Liver (tissue), 9 donors: ENCODE data around the gene C2CD5. TPM values are rescaled to one million over a fixed set of nuclear protein-coding genes. Genes with fewer than 3 reads are reported as not detected.

Experiments
- DNase-seq: peaks from one replicate; pipeline ENCODE4 v3.0.0-alpha.2; 2017; ENCODE audit warnings: low spot score
- H3K27ac ChIP-seq, 2 donors: one replicate each; pipeline ENCODE4 v1.7.0; 2013; ENCODE audit warnings: inconsistent platforms in 2 of 2, low read length in 2 of 2, control low read depth in 1 of 2, low read depth in 1 of 2, mild to moderate bottlenecking in 1 of 2
- H3K27me3 ChIP-seq, 4 donors: one replicate each; pipeline versions ENCODE4 v1.6.1 to v1.7.0; 2013; ENCODE audit warnings: low read length in 3 of 4, inconsistent platforms in 1 of 4, mild to moderate bottlenecking in 1 of 4, moderate library complexity in 1 of 4; ENCODE audit not compliant: control insufficient read depth in 4 of 4, insufficient read depth in 4 of 4
- H3K36me3 ChIP-seq, 4 donors: one replicate each; pipeline versions ENCODE4 v1.6.1 to v1.7.0; 2013; ENCODE audit warnings: low read length in 3 of 4, mild to moderate bottlenecking in 3 of 4, low read depth in 1 of 4, moderate library complexity in 1 of 4; ENCODE audit not compliant: control insufficient read depth in 4 of 4, insufficient read depth in 3 of 4
- H3K4me1 ChIP-seq, 4 donors: one replicate each; pipeline versions ENCODE4 v1.6.1 to v1.7.0; 2013; ENCODE audit warnings: low read length in 3 of 4, mild to moderate bottlenecking in 3 of 4, moderate library complexity in 1 of 4; ENCODE audit not compliant: control insufficient read depth in 4 of 4, insufficient read depth in 4 of 4
- H3K4me3 ChIP-seq, 3 donors: one replicate each; pipeline versions ENCODE4 v1.6.1 to v1.7.0; 2013; ENCODE audit warnings: low read length in 3 of 3, control low read depth in 1 of 3, low read depth in 1 of 3, mild to moderate bottlenecking in 1 of 3
- H3K9ac ChIP-seq, 2 donors: one replicate each; pipeline ENCODE4 v1.7.0; 2013; ENCODE audit warnings: low read length in 2 of 2, mild to moderate bottlenecking in 2 of 2, moderate library complexity in 2 of 2, control low read depth in 1 of 2, low read depth in 1 of 2
- H3K9me3 ChIP-seq, 4 donors: one replicate each; pipeline versions ENCODE4 v1.6.1 to v1.7.0; 2013; ENCODE audit warnings: low read length in 3 of 4; ENCODE audit not compliant: control insufficient read depth in 4 of 4
- FOXA1 ChIP-seq: IDR thresholded peaks from 2 replicates; pipeline ENCODE4 v1.6.1; 2016; ENCODE audit warnings: antibody characterized with exemption
- FOXA2 ChIP-seq: IDR thresholded peaks from 2 replicates; pipeline ENCODE4 v1.6.1; 2016; ENCODE audit warnings: antibody characterized with exemption
- HNF4A ChIP-seq, 2 donors: conservative IDR thresholded peaks; 2 replicates each; pipeline ENCODE4 v1.6.1; 2016; ENCODE audit warnings: antibody characterized with exemption in 2 of 2, mild to moderate bottlenecking in 2 of 2
- HNF4G ChIP-seq: IDR thresholded peaks from 2 replicates; pipeline ENCODE4 v1.6.1; 2016; ENCODE audit warnings: antibody characterized with exemption
- RAD21 ChIP-seq, 2 donors: IDR thresholded peaks; 2 replicates each; pipeline ENCODE4 v1.6.1; 2016; ENCODE audit warnings: antibody characterized with exemption in 2 of 2, mild to moderate bottlenecking in 2 of 2
- RXRA ChIP-seq, 2 donors: IDR thresholded peaks; 2 replicates each; pipeline ENCODE4 v1.6.1; 2017 to 2018; ENCODE audit warnings: antibody characterized with exemption in 2 of 2, mild to moderate bottlenecking in 1 of 2
- TAF1 ChIP-seq: conservative IDR thresholded peaks from 2 replicates; pipeline ENCODE4 v1.6.1; 2016; ENCODE audit warnings: antibody characterized with exemption, mild to moderate bottlenecking
- WGBS: extraction: QIAGEN DNeasy Blood & Tissue Kit; methylation state at CpG from one replicate; pipeline ENCODE4 v1.1.7; 2013; 5-methylcytosine and 5-hydroxymethylcytosine counted together
- polyA plus RNA-seq, 2 donors: library from polyadenylated mRNA; stranded (reverse) in 1 of 2; unstranded in 1 of 2; fragments of 200-250 nt in 1 of 2; fragments of >200 nt in 1 of 2; fragmentation: Nextera tagmentation in 1 of 2; extraction: Ambion mirVana in 1 of 2; gene quantifications; one replicate each; pipeline versions ENCODE4 v1.2.1 to v1.2.3, GENCODE V29; 2013 to 2015
- total RNA-seq, 2 donors: library from RNA; depleted of rRNA; stranded (reverse); fragments of >200 nt; gene quantifications; one replicate each; pipeline ENCODE4 v1.2.3, GENCODE V29; 2014
- TF ChIP-seq, protein P1 (sequence below): IDR thresholded peaks from 2 replicates; pipeline ENCODE4 v1.6.1; 2016; ENCODE audit warnings: antibody characterized with exemption
- TF ChIP-seq, protein P2 (sequence below): IDR thresholded peaks from 2 replicates; pipeline ENCODE4 v1.6.1; 2016; ENCODE audit warnings: antibody characterized with exemption
- TF ChIP-seq, protein P3 (sequence below): fragments of 150-350 bp; IDR thresholded peaks from 2 replicates; pipeline ENCODE4 v1.5.1; 2017; ENCODE audit warnings: improper control_type of control experiment, low read depth, low read length; ENCODE audit not compliant: missing input control
- TF ChIP-seq, protein P4 (sequence below): IDR thresholded peaks from 2 replicates; pipeline ENCODE4 v1.6.1; 2016; ENCODE audit warnings: antibody characterized with exemption, mild to moderate bottlenecking
- TF ChIP-seq, protein P5 (sequence below): IDR thresholded peaks from 2 replicates; pipeline ENCODE4 v1.6.1; 2016; ENCODE audit warnings: antibody characterized with exemption
- donor health status: healthy.
- donor health status: healthy.
- donor health status: healthy.
- donor health status: healthy.
- donor health status: healthy.

C2CD5 gene
- total and polyA plus RNA-seq, 4 donors = 5.8 to 25.0 (median 13.2) TPM

DNA sequence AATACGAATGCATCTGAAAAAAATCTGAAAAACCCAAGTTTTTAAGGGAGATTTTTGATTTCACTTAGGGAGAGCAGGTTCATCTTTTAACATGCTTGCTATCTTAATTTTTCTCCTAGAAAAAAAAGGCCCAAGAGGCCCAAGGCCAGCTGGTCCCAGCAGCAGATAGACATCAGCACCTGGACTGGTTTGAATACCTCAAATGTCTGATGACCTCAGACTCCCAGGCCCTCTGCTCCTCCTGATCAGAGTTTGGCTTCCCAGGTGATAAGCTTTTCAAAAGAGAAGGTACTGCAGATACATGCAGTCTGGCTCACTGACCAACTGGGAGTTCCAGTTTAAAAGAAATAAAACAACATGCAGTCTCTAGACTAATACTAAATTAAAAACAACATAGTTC, 82.6 kb downstream of the C2CD5 start:
- TF ChIP-seq FOXA1 = no peak
- TF ChIP-seq, protein P1, sequence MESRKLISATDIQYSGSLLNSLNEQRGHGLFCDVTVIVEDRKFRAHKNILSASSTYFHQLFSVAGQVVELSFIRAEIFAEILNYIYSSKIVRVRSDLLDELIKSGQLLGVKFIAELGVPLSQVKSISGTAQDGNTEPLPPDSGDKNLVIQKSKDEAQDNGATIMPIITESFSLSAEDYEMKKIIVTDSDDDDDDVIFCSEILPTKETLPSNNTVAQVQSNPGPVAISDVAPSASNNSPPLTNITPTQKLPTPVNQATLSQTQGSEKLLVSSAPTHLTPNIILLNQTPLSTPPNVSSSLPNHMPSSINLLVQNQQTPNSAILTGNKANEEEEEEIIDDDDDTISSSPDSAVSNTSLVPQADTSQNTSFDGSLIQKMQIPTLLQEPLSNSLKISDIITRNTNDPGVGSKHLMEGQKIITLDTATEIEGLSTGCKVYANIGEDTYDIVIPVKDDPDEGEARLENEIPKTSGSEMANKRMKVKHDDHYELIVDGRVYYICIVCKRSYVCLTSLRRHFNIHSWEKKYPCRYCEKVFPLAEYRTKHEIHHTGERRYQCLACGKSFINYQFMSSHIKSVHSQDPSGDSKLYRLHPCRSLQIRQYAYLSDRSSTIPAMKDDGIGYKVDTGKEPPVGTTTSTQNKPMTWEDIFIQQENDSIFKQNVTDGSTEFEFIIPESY = no peak
- TF ChIP-seq RXRA (IDR thresholded peaks at IDR 0.05) = no peak
- no peak for TF ChIP-seq HNF4G
- TF ChIP-seq HNF4A (conservative IDR thresholded peaks at IDR 0.05) = no peak
- TF ChIP-seq FOXA2 = no peak
- no peaks in the 10 kb centered on the region for H3K4me1 ChIP-seq
- no peak for DNase-seq
- no peak overlapping the region for H3K9ac ChIP-seq
- no peak overlapping the region for H3K4me3 ChIP-seq
- peaks cover 0 to 3% (median under 1%) of the 10 kb centered on the region in 4 donors for H3K36me3 ChIP-seq
- WGBS = 100% methylated on average over 1 of the region's 1 CpG
- H3K9me3 ChIP-seq = no peaks in the 10 kb centered on the region
- no peaks in the 10 kb centered on the region for H3K27me3 ChIP-seq
- no peak overlapping the region for H3K27ac ChIP-seq

DNA sequence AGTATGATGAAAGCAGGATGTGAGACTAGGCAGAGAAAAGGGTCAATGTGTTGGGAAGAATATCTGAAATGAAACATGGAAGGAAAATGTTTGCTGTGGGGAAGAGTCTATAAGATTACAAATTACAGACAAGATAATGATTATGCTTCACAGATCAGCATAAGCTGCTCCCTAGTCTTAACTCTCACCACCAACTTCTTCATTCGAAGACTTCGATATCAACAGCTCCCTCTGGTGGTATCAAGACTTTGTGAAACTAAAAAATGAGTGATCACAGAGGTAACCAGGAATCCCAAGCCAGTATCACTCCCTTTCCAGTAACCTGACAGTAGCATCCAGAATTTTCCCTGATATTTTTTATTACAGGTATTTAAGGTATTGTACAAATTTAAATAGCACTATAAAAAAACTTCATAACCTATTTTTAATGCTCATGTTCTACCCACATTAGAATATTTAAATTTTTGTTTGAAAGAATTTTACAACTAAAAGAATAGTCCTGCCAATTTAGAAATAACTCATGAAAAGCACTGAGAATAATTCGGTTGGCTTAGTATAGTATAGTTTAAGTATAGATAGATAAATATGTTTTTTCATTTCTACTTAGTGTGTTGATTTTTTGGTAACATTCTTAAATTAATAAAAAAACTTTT, 84.4 kb downstream of the C2CD5 start:
- WGBS = 30% methylated on average over 3 of the region's 3 CpGs
- Histone ChIP-seq H3K4me1 (no peaks in the 10 kb centered on the region), H3K4me3 (no peak overlapping the region), H3K27me3 (no peaks in the 10 kb centered on the region), H3K36me3 (peaks cover 0 to 3% (median under 1%) of the 10 kb centered on the region in 4 donors), H3K9me3 (no peaks in the 10 kb centered on the region), H3K27ac (no peak overlapping the region), H3K9ac (no peak overlapping the region)
- no peak for DNase-seq
- TF ChIP-seq, protein P2, sequence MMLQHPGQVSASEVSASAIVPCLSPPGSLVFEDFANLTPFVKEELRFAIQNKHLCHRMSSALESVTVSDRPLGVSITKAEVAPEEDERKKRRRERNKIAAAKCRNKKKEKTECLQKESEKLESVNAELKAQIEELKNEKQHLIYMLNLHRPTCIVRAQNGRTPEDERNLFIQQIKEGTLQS = no peak
- TF ChIP-seq TAF1 = no peak
- TF ChIP-seq RAD21 (IDR thresholded peaks at IDR 0.05) = peak; percentile 59 to 67
- TF ChIP-seq FOXA1 = no peak
- TF ChIP-seq, protein P3, sequence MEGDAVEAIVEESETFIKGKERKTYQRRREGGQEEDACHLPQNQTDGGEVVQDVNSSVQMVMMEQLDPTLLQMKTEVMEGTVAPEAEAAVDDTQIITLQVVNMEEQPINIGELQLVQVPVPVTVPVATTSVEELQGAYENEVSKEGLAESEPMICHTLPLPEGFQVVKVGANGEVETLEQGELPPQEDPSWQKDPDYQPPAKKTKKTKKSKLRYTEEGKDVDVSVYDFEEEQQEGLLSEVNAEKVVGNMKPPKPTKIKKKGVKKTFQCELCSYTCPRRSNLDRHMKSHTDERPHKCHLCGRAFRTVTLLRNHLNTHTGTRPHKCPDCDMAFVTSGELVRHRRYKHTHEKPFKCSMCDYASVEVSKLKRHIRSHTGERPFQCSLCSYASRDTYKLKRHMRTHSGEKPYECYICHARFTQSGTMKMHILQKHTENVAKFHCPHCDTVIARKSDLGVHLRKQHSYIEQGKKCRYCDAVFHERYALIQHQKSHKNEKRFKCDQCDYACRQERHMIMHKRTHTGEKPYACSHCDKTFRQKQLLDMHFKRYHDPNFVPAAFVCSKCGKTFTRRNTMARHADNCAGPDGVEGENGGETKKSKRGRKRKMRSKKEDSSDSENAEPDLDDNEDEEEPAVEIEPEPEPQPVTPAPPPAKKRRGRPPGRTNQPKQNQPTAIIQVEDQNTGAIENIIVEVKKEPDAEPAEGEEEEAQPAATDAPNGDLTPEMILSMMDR = peak; percentile 42
- TF ChIP-seq, protein P4, sequence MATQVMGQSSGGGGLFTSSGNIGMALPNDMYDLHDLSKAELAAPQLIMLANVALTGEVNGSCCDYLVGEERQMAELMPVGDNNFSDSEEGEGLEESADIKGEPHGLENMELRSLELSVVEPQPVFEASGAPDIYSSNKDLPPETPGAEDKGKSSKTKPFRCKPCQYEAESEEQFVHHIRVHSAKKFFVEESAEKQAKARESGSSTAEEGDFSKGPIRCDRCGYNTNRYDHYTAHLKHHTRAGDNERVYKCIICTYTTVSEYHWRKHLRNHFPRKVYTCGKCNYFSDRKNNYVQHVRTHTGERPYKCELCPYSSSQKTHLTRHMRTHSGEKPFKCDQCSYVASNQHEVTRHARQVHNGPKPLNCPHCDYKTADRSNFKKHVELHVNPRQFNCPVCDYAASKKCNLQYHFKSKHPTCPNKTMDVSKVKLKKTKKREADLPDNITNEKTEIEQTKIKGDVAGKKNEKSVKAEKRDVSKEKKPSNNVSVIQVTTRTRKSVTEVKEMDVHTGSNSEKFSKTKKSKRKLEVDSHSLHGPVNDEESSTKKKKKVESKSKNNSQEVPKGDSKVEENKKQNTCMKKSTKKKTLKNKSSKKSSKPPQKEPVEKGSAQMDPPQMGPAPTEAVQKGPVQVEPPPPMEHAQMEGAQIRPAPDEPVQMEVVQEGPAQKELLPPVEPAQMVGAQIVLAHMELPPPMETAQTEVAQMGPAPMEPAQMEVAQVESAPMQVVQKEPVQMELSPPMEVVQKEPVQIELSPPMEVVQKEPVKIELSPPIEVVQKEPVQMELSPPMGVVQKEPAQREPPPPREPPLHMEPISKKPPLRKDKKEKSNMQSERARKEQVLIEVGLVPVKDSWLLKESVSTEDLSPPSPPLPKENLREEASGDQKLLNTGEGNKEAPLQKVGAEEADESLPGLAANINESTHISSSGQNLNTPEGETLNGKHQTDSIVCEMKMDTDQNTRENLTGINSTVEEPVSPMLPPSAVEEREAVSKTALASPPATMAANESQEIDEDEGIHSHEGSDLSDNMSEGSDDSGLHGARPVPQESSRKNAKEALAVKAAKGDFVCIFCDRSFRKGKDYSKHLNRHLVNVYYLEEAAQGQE = no peak
- TF ChIP-seq, protein P5, sequence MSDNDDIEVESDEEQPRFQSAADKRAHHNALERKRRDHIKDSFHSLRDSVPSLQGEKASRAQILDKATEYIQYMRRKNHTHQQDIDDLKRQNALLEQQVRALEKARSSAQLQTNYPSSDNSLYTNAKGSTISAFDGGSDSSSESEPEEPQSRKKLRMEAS = no peak
